B cell (primary cell): ENCODE measurements around the gene SUZ12. TPM values are rescaled to one million over a fixed set of nuclear protein-coding genes. Genes with fewer than 3 reads are reported as not detected.
"Not testable (repeated sequence)": the region's sequence is repeated elsewhere in the genome, so short reads cannot be mapped to it uniquely, and the experiment has no call there.

Experiments
- ATAC-seq: fragments of 200-7000 bp; cut with Tn5 transposase; one replicate; pipeline ENCODE4 v1.10.0; 2021; ENCODE audit warnings: low read depth, mild to moderate bottlenecking, moderate number of reproducible peaks, moderate library complexity
- CTCF ChIA-PET: fragments of 350-600 bp; sonication (Branson Sonifier 250); formaldehyde crosslinking; loops from one replicate; lab custom pipeline; 2021; ENCODE audit warnings: antibody characterized with exemption, inconsistent platforms; lab: Charles Lee
- POLR2A ChIA-PET: fragments of 350-600 bp; sonication (Branson Sonifier 250); formaldehyde crosslinking; loops from one replicate; lab custom pipeline; 2021; ENCODE audit warnings: antibody characterized with exemption; lab: Charles Lee
- DNase-seq: peaks from one replicate; pipeline ENCODE4 v3.0.0; 2013
- H2AFZ ChIP-seq: 2 replicates; pipeline ENCODE4 v1.6.1; 2012; ENCODE audit warnings: mild to moderate bottlenecking, low read depth, low read length; ENCODE audit not compliant: insufficient read depth, poor library complexity, severe bottlenecking
- H3K27ac ChIP-seq, 2 donors: 1 replicate in 1 of 2; 2 replicates in 1 of 2; pipeline ENCODE4 v1.5.1; 2012 to 2013; ENCODE audit warnings: low read length in 2 of 2, mild to moderate bottlenecking in 2 of 2, moderate library complexity in 1 of 2
- H3K27me3 ChIP-seq, 4 experiments: fragments of 200-600 bp in 1 of 4; sonication (generic) in 1 of 4; replicated peaks in 1 of 4; 1 replicate in 2 of 4; 2 replicates in 2 of 4; pipeline versions ENCODE4 v1.6.1 to v1.7.0; 2013 to 2016; ENCODE audit warnings: low read length in 3 of 4, mild to moderate bottlenecking in 2 of 4, mixed read lengths in 1 of 4, moderate library complexity in 1 of 4; ENCODE audit not compliant: insufficient read depth in 4 of 4, control insufficient read depth in 3 of 4; ENCODE audit errors: control extremely low read depth in 1 of 4
- H3K36me3 ChIP-seq, 2 experiments: replicated peaks in 1 of 2; 1 replicate in 1 of 2; 2 replicates in 1 of 2; pipeline versions ENCODE4 v1.6.1 to v1.7.1; 2013; ENCODE audit warnings: low read length in 1 of 2; ENCODE audit not compliant: insufficient read depth in 2 of 2, control insufficient read depth in 1 of 2; ENCODE audit errors: control extremely low read depth in 1 of 2, extremely low read depth in 1 of 2
- H3K4me1 ChIP-seq, 2 donors: fragments of 200-600 bp in 1 of 2; sonication (generic) in 1 of 2; 1 replicate in 1 of 2; 2 replicates in 1 of 2; pipeline versions ENCODE4 v1.5.1 to v1.6.1; 2013 to 2017; ENCODE audit warnings: low read length in 2 of 2; ENCODE audit not compliant: control insufficient read depth in 2 of 2, insufficient read depth in 2 of 2
- H3K4me2 ChIP-seq: replicated peaks from 2 replicates; pipeline ENCODE3; 2012; ENCODE audit warnings: mild to moderate bottlenecking, low read depth, low read length; ENCODE audit not compliant: poor library complexity, severe bottlenecking
- H3K4me3 ChIP-seq, 5 experiments: fragments of 200-600 bp in 1 of 5; sonication (generic) in 1 of 5; 1 replicate in 3 of 5; 2 replicates in 2 of 5; pipeline versions ENCODE4 v1.5.1 to v1.7.0; 2011 to 2016; ENCODE audit warnings: low read length in 4 of 5, mild to moderate bottlenecking in 4 of 5, low read depth in 2 of 5, control low read depth in 1 of 5, moderate library complexity in 1 of 5; ENCODE audit not compliant: insufficient read depth in 1 of 5; ENCODE audit errors: control extremely low read depth in 1 of 5, extremely low read depth in 1 of 5
- H3K79me2 ChIP-seq: fragments of 200-600 bp; sonication (generic); one replicate; pipeline ENCODE4 v1.6.0; 2016; ENCODE audit warnings: low read length; ENCODE audit not compliant: control insufficient read depth, insufficient read depth
- H3K9ac ChIP-seq: fragments of 200-600 bp; sonication (generic); 2 replicates; pipeline ENCODE4 v1.6.1; 2017; ENCODE audit warnings: mild to moderate bottlenecking, low read length, moderate library complexity
- H3K9me3 ChIP-seq, 3 donors: one replicate each; pipeline versions ENCODE4 v1.6.1 to v1.7.1; 2013; ENCODE audit warnings: low read length in 2 of 3; ENCODE audit not compliant: control insufficient read depth in 2 of 3, insufficient read depth in 1 of 3; ENCODE audit errors: control extremely low read depth in 1 of 3
- H4K20me1 ChIP-seq: 2 replicates; pipeline ENCODE4 v1.6.0; 2012; ENCODE audit warnings: mild to moderate bottlenecking, low read length; ENCODE audit not compliant: insufficient read depth, control insufficient read depth, poor library complexity, severe bottlenecking
- H3K27ac Mint-ChIP-seq: one replicate; pipeline ENCODE4 v1.8.0; 2021; ENCODE audit warnings: mixed read lengths
- H3K27me3 Mint-ChIP-seq: one replicate; pipeline ENCODE4 v1.8.0; 2021; ENCODE audit warnings: mixed read lengths
- H3K4me1 Mint-ChIP-seq: one replicate; pipeline ENCODE4 v1.8.0; 2021; ENCODE audit warnings: mixed read lengths
- H3K4me3 Mint-ChIP-seq: one replicate; pipeline ENCODE4 v1.8.0; 2021; ENCODE audit warnings: mixed read lengths
- H3K9me3 Mint-ChIP-seq: one replicate; pipeline ENCODE4 v1.8.0; 2022; ENCODE audit warnings: mixed read lengths; ENCODE audit not compliant: insufficient read depth
- WGBS: methylation state at CpG from one replicate; pipeline ENCODE4 v1.1.5; 2013; ENCODE audit warnings: missing lambda C conversion rate; ENCODE audit not compliant: insufficient coverage; 5-methylcytosine and 5-hydroxymethylcytosine counted together
- intact Hi-C: fragments of 100-400 bp; cut with micrococcal nuclease; formaldehyde crosslinking; loops from one replicate; pipeline ENCODE4 v1.10.0; 2022
- polyA plus RNA-seq: library from polyadenylated mRNA; depleted of rRNA; stranded (reverse); fragments of >200 nt; gene quantifications from 2 replicates; pipeline ENCODE4 v1.2.3, GENCODE V29; 2012
- total RNA-seq, 2 donors: library from RNA; stranded (reverse); fragments of 120-200 nt in 1 of 2; gene quantifications; 1 replicate in 1 of 2; 2 replicates in 1 of 2; pipeline versions ENCODE4 v1.2.3 to v1.2.4, GENCODE V29; 2013 to 2022

SUZ12 gene
- total and polyA plus RNA-seq, 2 donors (not counting 1 experiment from before 2014, with no cell fraction given) = 13.2 to 34.6 TPM

- CTCF ChIA-PET, POLR2A ChIA-PET, H3K4me2 ChIP-seq, ATAC-seq, H3K27me3 ChIP-seq, H3K79me2 ChIP-seq, H3K9me3 Mint-ChIP-seq, H3K9me3 ChIP-seq, DNase-seq, intact Hi-C loops, H3K27me3 Mint-ChIP-seq, H2AFZ ChIP-seq, H4K20me1 ChIP-seq, H3K9ac ChIP-seq, H3K27ac ChIP-seq, H3K4me1 Mint-ChIP-seq, H3K4me3 Mint-ChIP-seq, H3K27ac Mint-ChIP-seq, H3K4me1 ChIP-seq, H3K4me3 ChIP-seq: not testable (repeated sequence)
- WGBS = 97% methylated on average over 17 of the region's 17 CpGs
- peaks cover 1 to 10% of the 10 kb centered on the region in 2 experiments for H3K36me3 ChIP-seq
These were observed 103.4 kb downstream of the SUZ12 start for GRCh38 chr17:32040246-32040645.

- not testable (repeated sequence) for H2AFZ ChIP-seq
These were observed 104.6 kb downstream of the SUZ12 start for GRCh38 chr17:32041306-32041875.

GRCh38 chr17:32042266-32042665 is 105.5 kb downstream of the SUZ12 start:
- H3K4me3 ChIP-seq, H3K4me1 Mint-ChIP-seq, H3K27me3 ChIP-seq, H3K9ac ChIP-seq, POLR2A ChIA-PET, H2AFZ ChIP-seq, DNase-seq, ATAC-seq, H3K9me3 Mint-ChIP-seq, H3K36me3 ChIP-seq, H3K4me3 Mint-ChIP-seq, H3K4me1 ChIP-seq, H3K27ac Mint-ChIP-seq, H3K9me3 ChIP-seq, H4K20me1 ChIP-seq, H3K27ac ChIP-seq, CTCF ChIA-PET, intact Hi-C loops, H3K4me2 ChIP-seq, H3K27me3 Mint-ChIP-seq, H3K79me2 ChIP-seq: not testable (repeated sequence)
- 100% methylated on average over 6 of the region's 11 CpGs for WGBS

More at GRCh38 chr17:32041306-32041875, 104.6 kb downstream of the SUZ12 start:
- H3K4me1 ChIP-seq, H3K9ac ChIP-seq, ATAC-seq, H3K9me3 Mint-ChIP-seq, H3K79me2 ChIP-seq, H3K4me3 Mint-ChIP-seq, intact Hi-C loops, DNase-seq, CTCF ChIA-PET, H3K27ac ChIP-seq, H3K9me3 ChIP-seq, H4K20me1 ChIP-seq, H3K4me1 Mint-ChIP-seq, H3K4me2 ChIP-seq, H3K27me3 Mint-ChIP-seq, H3K4me3 ChIP-seq, H3K27me3 ChIP-seq, POLR2A ChIA-PET, H3K36me3 ChIP-seq, H3K27ac Mint-ChIP-seq: not testable (repeated sequence)
- WGBS = 100% methylated on average over 14 of the region's 19 CpGs

- H4K20me1 ChIP-seq, H3K4me1 Mint-ChIP-seq, H3K9ac ChIP-seq, DNase-seq, POLR2A ChIA-PET, H3K27ac ChIP-seq, H3K79me2 ChIP-seq, H2AFZ ChIP-seq, H3K36me3 ChIP-seq, H3K27ac Mint-ChIP-seq, ATAC-seq, H3K27me3 Mint-ChIP-seq, H3K4me3 Mint-ChIP-seq, H3K9me3 ChIP-seq, intact Hi-C loops, H3K4me1 ChIP-seq, H3K4me2 ChIP-seq, H3K27me3 ChIP-seq, H3K9me3 Mint-ChIP-seq, CTCF ChIA-PET, H3K4me3 ChIP-seq: not testable (repeated sequence)
- no CpG with 5 or more reads among the region's 3 CpGs for WGBS
These were observed 108.8 kb downstream of the SUZ12 start for GRCh38 chr17:32045611-32046010.
